Medulla oblongata (tissue), 1 donor: ENCODE results near the gene KRTAP4-7.
"Not testable (repeated sequence)": the region's sequence is repeated elsewhere in the genome, so short reads cannot be mapped to it uniquely, and the experiment has no call there.

Experiments
- DNase-seq: peaks from one replicate; pipeline ENCODE4 v3.0.0-alpha.2; 2015; ENCODE audit errors: extremely low spot score

The KRTAP4-7 gene

DNA sequence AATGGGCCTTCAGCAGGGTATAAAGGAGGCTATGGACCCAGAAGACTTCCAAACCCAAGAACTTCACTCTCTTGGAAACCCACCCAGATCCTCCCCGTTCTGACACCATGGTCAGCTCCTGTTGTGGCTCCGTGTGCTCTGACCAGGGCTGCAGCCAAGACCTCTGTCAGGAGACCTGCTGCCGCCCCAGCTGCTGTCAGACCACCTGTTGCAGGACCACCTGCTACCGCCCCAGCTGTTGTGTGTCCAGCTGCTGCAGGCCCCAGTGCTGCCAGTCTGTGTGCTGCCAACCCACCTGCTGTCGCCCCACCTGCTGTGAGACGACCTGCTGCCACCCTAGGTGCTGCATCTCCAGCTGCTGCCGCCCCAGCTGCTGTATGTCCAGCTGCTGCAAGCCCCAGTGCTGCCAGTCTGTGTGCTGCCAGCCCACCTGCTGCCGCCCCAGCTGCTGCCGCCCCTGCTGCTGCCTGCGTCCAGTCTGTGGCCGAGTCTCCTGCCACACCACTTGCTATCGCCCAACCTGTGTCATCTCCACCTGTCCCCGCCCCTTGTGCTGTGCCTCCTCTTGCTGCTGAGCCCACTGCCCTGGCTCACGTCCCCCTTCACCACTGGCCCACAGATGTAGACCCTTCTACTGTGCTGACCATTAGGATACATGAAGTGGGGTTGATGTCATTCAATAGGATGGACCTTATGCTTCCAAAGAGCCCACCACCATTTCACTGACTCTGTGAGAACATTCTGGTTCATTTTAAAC is at the start of gene KRTAP4-7:
TSS of gene KRTAP4-7 (plus strand) at position 51 of the 757 bp plus-strand sequence. CDS start at position 108, 57 bp downstream.
- DNase-seq, result not testable (repeated sequence)

DNA sequence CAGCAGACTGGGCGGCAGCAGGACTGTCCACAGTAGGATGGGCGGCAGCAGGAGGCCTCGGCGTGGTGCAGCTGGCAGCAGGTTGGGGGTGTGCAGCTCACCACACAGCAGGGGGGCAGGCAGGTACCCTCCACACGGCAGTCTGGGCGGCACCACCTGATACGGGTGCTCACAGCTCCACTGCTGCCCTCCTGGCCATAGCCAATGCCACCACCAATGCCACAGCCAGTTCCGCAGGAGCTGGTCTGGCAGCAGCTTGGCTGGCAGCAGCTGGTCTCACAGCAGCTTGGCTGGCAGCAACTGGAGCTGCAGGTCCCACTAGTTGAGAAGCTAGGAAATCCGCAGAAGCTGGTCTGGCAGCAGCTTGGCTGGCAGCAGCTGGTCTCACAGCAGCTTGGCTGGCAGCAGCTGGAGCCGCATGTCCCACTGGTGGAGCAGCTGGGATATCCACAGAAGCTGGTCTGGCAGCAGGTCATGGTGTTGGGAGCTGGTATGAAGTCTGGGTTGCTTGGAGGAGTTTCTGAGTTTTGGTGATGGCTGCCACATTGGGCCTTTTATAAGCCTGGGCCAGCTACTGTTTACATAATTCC is 49.5 kb upstream of the KRTAP4-7 start, which contains the start of gene KRTAP1-3:
TSS of gene KRTAP1-3 (minus strand) at position 529 of the 590 bp plus-strand sequence. CDS start at position 476, 53 bp downstream.
- DNase-seq, result not testable (repeated sequence)

DNA sequence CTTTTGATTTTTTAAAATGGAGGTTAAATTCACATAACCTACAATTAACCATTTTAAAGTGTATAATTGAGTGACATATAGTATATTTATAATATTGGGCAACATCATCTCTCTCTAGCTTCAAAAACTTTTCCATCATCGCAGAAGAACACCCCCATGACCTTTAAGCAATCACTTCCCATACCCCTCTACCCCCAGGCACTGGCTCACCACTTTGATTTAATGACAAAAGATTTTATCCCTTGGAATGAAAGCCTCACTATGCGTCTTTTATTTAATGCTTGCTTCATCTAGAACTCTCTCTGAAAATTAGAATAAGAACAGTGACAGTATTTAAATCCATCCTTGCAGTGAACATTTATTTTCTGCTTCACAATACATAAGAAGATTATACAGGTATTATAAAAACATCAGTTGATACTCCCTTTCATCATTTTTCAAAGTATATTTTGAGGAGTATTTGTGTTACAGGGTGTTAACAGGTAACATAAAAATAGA is 46.0 kb upstream of the KRTAP4-7 start:
- no peak for DNase-seq

DNA sequence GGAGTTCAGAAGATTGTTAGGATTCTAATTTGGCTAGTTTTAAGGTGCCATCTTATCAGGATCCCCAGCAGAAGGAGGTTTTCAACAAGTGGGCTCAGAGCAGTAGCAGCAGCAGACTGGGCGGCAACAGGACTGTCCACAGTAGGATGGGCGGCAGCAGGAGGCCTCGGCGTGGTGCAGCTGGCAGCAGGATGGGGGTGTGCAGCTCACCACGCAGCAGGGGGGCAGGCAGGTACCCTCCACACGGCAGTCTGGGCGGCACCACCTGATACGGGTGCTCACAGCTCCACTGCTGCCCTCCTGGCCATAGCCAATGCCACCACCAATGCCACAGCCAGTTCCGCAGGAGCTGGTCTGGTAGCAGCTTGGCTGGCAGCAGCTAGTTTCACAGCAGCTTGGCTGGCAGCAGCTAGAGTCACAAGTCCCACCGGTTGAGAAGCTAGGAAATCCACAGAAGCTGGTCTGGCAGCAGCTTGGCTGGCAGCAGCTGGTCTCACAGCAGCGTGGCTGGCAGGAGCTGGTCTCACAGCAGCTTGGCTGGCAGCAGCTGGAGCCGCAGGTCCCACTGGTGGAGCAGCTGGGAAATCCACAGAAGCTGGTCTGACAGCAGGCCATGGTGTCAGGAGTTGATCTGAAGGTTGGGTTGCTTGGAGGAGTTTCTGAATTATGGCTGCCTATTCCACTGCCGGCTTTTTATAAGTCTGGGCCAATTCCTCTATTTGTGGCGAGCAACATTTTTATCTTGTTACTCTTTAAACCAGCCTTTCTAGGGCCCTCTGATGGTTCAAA is 43.0 kb upstream of the KRTAP4-7 start, which contains the start of gene KRTAP1-1:
TSS of gene KRTAP1-1 (minus strand) at position 668 of the 789 bp plus-strand sequence. CDS start at position 615, 53 bp downstream.
- not testable (repeated sequence) for DNase-seq

DNA sequence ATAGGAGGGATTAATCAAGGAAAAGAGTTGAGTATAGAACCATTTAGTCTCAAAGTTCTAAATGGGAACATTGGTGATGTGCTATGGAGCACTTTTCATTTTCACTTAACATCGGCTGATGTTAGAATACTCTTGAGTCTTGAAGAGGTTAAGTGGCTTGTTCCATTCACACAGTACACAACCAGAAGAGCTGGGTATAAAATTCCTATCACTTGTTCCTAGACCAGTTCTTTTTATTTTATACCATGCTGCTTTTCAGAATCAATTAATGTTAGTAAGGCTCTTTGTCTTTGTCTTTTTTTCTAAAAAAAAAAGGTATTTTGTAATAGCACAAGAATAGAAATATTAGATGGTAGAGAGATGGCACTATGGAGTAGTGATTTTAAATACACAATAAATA is 41.0 kb upstream of the KRTAP4-7 start:
- no peak for DNase-seq

DNA sequence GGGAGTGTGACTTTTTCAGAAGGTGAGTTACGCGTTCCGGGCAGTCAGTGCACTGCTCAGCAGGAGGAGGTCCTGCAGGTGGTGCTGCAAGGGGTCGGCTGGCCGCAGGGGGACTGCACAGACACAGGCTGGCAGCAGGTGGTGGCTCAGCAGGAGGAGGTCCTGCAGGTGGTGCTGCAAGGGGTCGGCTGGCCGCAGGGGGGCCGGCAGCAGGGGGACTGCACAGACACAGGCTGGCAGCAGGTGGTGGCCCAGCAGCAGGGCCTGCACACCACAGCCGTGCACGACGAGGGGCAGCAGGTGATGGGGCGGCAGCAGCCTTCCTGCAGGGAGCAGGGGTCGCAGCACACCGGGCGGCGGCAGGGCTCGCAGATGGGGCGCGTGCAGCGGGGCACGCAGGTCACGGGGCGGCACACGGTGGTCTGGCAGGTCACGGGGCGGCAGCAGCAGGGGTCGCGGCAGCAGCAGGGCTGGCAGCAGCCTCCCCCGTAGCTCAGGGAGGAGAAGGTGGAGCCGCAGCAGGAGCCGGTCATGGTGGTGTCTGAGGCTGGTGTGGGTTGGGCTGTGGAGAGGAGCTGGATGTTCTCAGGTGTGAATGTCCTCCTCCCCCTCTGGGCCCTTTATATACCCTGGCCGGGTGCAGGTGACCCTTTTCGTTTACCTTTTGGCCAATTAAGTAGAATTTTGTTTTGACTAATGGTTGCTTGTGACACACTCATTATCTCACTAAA is 37.0 kb upstream of the KRTAP4-7 start, which contains the start of gene KRTAP2-1:
TSS of gene KRTAP2-1 (minus strand) at position 582 of the 731 bp plus-strand sequence. CDS start at position 533, 49 bp downstream.
- DNase-seq, result not testable (repeated sequence)

DNA sequence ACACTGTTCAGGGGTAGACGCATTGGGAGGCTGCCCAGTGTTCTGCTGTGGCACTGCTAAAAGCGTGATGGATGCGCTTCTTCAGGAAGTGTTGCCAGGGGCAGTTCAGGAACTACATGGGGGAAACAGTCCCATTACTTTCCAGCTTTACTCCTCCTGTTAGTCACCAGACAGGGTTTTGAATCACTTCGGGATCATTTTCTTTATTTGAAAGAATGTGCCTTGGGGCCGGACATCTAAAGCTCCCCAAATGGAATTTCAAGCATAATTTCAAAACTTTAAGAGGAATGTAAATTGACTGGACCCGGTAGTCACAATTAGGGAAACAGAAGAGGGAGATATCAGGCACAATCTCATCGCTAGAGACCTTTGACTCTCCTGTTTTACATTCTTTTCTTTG is 35.5 kb upstream of the KRTAP4-7 start:
- no peak for DNase-seq

DNA sequence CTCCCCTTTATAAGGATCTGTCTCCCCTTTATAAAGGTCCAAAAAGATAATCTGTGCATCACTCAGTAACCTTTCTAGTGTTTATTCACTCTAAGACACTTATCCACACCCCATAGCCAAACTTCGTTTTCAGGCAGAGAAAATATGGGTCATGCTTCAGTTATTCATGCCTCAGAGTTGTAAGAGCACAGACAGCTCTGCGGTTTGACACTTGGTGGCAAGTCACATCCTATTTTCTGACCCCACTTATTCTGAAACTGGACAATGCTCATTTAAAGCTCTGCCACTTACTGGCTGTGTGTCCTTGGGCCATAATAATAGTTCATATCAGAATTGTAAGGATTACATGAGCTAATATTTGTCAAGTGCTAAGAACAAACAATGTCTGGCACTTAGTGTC is 34.8 kb upstream of the KRTAP4-7 start:
- no peak for DNase-seq

DNA sequence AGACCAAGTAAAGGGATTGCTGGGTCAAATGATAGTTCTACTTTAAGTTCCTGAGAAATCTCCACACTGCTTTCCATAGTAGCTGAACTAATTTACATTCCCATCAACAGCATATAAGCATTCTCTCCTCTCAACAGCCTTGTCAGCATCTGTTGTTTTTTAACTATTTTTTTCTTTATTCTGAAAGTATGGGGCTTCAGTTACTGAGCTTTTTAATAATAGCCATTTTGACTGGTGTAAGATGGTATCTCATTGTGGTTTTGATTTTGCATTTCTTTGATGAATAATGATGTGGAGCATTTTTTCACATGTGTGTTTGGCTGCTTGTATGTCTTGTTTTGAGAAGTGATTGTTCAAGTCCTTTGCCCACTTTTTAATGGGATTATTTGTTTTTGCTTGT is 31.4 kb upstream of the KRTAP4-7 start:
- no peak for DNase-seq

DNA sequence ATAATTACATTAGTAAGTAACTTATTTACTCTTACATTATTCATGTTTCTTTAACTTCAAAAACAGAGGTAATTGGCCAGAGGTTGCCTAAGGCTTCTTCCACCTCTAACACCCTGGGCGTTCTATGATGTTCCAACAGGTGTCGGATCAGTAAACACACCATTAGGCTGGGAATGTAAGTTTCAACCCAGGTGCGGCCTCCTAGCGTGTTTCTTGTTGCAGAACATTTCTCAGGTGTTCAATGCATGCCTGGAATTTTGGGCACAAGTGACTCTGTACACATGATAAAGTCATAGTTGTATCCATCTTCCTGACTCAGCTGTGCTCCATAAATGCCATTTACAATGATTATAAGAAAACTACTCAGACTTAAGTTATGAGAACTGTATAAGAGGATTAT is 29.9 kb upstream of the KRTAP4-7 start:
- DNase-seq, result no peak

DNA sequence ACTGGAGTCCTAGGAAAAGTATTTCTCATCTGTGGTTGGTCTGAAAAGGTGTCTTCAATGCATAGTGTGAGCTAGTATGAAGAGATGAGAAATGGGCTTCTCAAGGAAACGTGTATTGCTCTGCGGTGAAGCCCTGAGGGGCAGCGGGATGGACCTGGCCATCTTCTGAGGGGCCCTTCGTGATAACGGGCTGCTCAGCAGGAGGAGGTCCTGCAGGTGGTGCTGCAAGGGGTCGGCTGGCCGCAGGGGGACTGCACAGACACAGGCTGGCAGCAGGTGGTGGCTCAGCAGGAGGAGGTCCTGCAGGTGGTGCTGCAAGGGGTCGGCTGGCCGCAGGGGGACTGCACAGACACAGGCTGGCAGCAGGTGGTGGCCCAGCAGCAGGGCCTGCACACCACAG is 29.4 kb upstream of the KRTAP4-7 start:
- DNase-seq, result not testable (repeated sequence)

DNA sequence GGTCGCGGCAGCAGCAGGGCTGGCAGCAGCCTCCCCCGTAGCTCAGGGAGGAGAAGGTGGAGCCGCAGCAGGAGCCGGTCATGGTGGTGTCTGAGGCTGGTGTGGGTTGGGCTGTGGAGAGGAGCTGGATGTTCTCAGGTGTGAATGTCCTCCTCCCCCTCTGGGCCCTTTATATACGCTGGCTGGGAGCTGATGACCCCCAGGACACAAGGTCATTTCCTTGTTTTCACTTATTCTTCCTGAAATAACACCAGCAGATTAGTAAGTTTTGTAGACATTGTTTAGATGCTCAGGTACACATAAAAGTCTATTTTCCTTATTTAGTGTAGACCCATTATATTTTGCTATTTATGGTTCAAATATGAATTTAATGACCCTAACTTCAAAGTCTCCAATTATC is 28.8 kb upstream of the KRTAP4-7 start, which contains the start of gene KRTAP2-2:
TSS of gene KRTAP2-2 (minus strand) at position 101 of the 400 bp plus-strand sequence. CDS start at position 82, 19 bp downstream.
- DNase-seq, result not testable (repeated sequence)

DNA sequence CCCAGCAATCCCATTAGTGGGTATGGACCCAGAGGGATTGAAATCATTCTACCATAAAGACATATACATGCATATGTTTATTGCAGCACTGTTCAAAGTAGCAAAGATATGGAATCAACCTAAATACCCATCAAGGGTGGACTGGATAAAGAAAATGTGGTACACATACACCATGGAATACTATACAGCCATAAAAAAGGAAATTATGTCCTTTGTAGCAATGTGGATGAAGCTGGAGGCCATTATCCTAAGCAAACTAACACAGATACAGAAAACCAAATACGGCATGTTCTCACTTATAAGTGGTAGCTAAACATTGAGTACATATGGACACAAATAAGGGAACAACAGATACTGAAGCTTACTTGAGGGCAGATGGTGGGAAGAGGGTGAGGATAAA is 26.4 kb upstream of the KRTAP4-7 start:
- no peak for DNase-seq

DNA sequence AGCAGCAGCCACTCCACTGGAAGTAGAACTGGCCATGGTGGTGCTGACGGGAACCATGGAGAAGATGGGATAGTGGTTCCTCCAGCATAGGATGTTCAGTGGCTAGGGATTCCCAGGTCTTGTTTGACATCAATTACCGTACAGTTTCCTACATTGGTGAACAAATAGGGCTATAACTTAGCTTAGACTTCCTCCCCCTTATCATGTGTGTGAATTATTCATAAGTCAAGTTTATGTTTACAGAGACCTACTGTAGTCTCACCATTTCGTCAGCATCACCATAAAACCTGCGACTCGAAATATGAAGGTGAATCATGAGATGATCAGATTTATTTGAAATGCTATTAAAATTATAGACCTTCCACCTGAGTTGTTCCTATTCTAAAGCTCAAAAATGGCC is 25.2 kb upstream of the KRTAP4-7 start:
- DNase-seq, result no peak

DNA sequence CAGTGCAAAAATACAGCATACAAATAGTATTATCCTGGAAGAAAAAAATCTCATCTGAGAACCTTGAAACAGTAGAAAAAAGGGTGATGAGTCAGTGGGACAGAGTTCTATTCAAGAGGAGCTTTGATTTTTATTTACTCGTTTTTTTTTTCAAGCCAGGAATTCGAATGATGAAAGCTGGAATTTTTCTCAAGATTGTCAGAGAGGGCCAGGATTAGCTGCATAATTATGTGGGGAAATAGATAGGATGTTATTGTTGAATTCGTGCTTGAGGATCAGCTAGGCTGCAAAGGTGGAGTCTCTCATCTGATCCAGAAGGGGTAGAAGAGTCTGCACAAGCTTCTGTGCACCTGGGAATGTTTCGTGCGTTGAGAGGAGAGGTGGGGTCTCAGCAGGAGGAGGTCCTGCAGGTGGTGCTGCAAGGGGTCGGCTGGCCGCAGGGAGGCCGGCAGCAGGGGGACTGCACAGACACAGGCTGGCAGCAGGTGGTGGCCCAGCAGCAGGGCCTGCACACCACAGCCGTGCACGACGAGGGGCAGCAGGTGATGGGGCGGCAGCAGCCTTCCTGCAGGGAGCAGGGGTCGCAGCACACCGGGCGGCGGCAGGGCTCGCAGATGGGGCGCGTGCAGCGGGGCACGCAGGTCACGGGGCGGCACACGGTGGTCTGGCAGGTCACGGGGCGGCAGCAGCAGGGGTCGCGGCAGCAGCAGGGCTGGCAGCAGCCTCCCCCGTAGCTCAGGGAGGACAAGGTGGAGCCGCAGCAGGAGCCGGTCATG is 24.5 kb upstream of the KRTAP4-7 start:
- not testable (repeated sequence) for DNase-seq

DNA sequence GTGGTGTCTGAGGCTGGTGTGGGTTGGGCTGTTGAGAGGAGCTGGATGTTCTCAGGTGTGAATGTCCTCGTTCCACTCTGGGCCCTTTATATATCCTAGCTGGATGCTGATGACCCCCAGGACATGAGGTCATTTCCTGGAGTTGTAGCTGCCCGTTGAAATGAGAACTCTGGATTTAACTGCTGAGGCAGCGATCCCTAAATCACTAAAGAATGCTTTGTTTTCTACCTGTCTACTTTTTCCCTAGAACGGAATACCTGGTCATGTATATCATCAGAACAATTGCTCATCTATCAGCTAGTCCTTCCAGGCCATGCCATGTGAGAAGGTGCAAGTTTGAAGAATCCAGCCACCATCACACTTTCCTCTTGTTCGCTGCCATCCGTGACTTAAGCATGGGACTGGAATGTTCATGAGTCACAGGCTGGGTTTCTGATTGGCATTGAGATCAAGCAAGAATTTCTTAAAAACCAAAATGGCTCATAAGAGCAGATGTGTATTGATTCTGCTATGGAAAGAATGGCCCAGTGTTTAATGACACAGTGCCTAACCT is 23.8 kb upstream of the KRTAP4-7 start, which contains the start of gene KRTAP2-3:
TSS of gene KRTAP2-3 (minus strand) at position 63 of the 553 bp plus-strand sequence. CDS start 64 bp downstream, outside the sequence.
- DNase-seq, result no peak

DNA sequence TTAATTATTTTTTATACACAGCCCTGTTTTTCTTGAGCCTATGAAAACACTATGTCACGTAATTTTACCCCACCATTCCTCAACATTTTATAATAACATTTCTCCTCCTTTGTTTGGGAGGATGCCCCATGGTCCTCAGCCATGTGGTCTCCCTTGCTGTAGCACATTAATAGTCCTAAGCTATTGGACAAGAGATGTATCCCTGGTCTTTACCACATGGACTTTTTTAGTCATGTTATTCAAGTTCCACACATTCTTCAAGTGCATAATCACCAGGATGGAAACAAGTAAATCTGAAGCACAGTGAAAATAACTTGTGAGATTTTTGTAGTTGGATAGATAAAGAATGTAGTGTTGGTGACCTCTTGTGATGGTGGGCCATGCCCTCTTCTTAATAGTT is 22.0 kb upstream of the KRTAP4-7 start:
- no peak for DNase-seq

DNA sequence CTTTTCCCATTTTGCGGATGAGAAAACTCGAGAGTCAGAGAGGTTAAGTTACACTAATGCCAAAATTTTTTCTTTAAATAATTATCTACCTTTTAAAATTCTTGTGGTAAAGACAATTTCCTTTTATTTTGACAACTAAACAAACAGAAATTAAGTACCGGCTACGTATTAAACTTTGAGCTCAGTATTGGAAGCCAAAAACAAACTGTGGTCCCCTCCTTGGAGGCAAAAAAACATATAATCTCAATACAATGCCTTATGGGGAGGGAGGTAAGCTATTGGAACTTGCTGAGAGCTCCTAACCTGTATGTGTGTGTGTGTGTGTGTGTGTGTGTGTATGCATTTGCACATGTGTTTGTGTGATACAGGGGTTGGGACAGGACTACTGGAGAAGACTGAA is 20.5 kb upstream of the KRTAP4-7 start:
- no peak for DNase-seq

DNA sequence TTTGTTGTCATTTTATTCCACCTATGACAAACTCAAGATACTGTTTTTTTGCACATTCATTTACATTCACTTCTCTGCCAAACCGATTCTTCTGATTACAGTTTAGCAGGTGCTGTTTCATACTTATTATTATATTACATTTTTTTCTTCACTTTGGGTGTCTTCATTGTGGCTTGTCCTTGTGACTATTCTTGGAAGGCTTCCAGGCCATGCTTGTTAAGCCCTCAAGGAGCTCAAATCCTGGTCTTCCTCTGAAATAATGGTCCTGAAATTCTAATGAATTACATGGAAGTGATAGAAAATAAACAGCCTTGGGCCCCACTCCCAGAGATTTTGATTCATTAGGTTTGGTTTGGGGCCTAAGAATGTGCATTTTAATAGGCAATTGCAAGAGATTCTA is 19.6 kb upstream of the KRTAP4-7 start:
- no peak for DNase-seq
